ENCODE data around the gene MLC1.

Gene MLC1

DNA sequence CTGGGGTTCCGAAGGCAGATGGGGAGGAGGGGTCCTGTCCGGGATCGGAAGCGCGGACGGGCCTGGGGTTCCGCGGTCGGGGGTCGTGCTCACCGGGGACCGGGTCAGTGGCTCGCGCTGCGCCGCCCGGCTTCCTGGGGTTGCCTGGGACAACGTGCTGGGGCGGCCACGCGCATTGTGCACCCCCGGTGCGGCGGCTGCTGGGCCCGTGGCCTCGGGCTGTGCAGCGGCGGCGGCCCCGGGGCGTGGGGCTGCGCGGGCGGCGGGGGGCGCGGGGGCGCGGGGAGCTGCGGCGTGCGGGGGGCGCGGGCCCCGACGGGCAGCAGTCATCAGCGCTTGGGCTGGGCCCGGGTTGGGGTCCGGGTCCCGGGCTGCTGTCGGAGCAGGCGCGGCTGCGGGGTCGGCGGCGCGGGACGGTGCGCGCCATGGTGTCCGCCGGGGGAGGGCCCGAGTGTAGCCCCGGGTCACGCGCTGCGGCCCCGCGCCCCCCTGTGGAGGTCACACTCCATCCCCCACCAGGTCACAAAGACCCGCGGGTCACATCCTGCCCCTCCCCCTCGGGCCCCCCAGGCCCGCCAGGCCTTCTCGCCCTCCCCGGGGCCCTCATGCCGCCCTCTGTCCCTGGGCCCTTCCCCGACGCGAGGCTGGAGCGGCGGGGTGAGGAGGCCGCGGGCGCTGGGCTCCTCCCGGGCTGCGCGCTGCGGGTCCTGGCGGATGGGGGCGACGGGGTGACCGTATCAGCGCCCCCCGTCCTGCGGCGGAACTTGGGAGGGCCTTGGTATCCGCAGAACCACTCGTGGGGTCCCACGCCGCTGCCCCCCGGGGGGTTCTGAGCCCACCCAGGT lies 26.9 kb downstream of the MLC1 start, which contains the start of gene TTLL8:
TSS of gene TTLL8 (minus strand) at position 238 of the 845 bp plus-strand sequence.
- no peak for DNase-seq (ENCODE audit: low read depth in 2 of 2)

DNA sequence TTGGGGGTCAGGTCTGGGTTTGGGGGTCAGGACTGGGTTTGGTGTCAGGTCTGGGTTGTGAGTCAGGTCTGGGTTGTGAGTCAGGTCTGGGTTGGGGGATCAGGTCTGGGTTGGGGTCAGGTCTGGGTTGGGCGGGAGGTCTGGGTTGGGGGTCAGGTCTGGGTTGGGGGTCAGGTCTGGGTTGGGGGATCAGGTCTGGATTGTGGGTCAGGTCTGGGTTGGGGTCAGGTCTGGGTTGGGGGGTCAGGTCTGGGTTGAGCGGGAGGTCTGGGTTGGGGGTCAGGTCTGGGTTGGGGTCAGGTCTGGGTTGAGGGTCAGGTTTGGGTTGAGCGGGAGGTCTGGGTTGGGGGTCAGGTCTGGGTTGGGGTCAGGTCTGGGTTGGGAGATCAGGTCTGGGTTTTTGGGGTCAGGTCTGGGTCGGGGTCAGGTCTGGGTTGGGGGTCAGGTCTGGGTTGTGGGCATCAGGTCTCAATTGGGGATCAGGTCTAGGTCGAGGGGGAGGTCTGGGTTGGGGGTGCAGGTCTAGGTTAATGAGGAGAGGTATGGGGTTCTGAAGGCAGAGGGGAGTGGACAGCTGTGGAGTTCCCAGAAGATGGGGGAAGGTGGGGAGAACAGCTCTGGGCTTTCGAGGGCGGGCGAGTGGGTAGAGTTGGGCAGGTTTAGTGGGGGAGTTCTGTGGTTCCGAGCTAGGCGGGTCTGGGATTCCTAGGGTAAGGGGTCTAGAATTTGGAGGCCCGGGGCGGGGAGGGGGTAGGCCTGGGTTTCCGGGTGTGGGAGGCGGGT lies 27.8 kb downstream of the MLC1 start:
- no peak for DNase-seq (ENCODE audit: low read depth in 2 of 2)

- DNase-seq (ENCODE audit: low read depth in 2 of 2), result no peak
Measured at GRCh38 chr22:50056214-50056972, 28.8 kb downstream of the MLC1 start.

DNA sequence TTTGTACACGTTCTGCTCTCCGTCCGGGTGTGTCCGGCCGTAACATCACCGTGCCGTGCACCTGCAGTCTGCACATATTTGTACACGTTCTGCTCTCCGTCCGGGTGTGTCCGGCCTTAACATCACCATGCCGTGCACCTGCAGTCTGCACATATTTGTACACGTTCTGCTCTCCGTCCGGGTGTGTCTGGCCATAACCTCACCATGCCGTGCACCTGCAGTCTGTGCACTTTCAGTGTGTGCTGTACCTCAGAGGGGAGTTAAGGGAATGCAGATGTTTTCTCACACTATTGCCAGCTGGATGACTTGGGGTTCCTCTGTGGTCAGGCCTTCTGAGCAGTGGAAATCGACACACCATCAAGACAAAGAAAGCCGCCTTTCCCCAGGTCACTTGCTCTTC lies 31.4 kb downstream of the MLC1 start:
- DNase-seq (ENCODE audit: low read depth in 2 of 2), result no peak

GRCh38 chr22:50051930-50052329 lies 33.3 kb downstream of the MLC1 start:
- DNase-seq (ENCODE audit: low read depth in 2 of 2), result no peak

DNA sequence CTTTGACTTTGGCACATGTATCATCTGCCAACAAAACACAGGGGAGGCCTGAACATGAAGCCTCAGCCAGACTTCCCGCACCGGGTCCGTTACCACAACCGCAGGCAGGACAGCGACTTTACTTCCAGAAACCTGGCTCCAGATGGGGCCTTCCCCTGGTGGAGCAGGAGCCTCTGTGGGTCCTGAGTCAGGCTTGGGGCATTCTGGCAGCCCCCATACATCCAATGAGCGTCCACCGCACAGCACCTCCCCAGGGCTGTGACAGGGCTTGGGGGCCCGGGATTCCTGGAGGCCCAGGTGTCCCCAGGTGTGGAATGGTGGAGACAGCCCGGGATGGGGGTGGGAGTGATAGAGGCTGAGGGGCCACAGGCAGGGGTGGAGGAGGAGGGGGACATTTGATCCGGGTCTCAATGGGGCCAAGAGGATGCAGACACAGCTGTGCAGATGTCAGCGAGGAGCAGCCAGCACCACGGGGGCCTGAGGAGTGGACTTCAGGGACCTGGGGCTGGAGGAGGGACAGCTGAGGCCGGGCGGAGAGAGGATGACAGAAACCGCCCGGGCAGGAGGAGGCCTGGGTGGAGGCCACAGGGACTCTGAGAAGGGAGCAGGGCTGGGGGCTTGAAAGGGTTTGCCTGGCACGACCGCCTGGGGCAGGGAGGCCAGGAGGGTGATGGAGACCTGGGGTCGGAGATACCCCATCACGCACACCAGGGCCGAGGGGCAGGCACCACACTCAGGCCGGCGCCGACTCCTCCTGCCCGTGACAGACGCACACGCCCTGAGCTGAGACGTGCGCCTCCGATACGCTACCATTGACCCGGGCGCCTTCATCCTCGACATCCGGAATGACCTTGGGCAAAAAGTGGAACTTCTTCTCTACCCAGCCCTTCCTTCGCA lies 35.7 kb downstream of the MLC1 start:
- DNase-seq (ENCODE audit: low read depth in 2 of 2), result no peak

- no peak for DNase-seq (ENCODE audit: low read depth in 2 of 2)
Measured at GRCh38 chr22:50048836-50049235, 36.4 kb downstream of the MLC1 start.

DNA sequence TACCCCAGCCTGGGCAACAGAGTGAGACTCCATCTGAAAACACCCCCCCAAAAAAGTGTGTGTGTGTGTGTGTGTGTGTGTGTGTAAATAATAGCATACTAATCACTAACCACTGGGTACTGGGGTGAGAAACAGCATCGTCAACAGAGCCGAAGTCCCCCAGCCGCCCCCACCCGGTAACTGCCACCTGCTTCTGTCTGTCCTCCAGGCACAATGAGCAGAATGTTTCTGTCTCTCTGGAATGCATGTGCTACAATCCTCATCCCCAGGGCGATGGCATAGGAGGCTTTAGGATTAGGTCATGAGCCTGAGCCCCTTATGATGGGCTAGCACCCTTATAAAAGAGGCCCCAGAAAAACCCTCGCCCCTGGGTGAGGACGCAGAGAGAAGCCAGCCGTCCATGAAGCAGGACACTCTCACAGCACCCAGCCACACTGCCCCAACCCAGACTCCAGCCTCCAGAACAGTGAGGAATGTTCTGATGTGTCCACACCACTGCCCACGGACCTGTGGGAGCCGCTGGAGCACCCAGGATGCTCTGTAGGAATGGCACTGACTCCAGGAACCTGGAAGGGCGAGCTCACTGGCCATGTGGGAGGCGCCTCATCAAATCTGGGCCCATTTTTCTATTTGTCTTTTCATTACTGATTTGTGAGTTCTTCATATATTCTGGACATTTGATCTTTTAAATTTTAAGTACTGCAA lies 37.0 kb downstream of the MLC1 start:
- DNase-seq (ENCODE audit: low read depth in 2 of 2), result no peak

GRCh38 chr22:50047346-50047745 lies 37.9 kb downstream of the MLC1 start:
- DNase-seq (ENCODE audit: low read depth in 2 of 2), result no peak

DNA sequence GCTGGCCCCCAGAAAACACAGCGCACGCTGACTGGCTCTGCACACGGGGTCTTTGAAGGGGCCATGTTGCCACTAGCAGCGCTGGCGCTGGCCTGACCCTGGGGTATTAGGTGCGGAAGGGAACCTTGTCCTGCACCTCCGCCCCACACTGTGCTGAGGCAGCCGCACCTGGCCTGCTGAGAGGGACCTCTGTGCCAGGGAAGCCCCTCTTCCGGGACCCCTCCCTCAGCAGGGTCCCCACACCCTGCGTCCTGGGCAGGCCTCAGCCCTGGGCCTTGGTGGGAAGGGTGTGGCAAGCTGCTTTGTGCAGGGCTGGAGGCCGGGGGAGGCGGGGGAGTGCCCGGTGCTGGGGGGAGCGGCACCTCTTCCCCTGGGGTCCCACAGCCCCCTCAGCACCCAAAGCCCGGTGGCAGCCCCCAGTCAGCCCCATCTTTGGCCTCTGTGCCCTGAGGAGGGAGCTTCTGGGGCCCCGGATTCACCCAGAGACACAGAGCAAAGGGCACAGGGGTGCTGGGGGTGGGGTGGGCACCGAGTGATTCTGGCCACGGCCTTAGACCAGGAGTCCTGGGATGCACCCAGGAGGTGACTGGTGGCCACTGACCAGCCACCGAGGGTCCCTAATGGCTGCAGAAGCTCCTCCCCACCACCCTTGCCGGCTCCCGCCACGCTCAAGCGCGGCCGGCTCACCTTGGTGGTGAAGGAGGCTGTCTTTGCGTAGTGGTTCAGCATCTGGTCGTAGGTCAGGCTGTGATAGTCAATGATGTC lies 38.6 kb downstream of the MLC1 start:
- no peak for DNase-seq (ENCODE audit: low read depth in 2 of 2)

GRCh38 chr22:50046019-50046415 lies 39.2 kb downstream of the MLC1 start:
- DNase-seq (ENCODE audit: low read depth in 2 of 2), result no peak

GRCh38 chr22:50045211-50046018 lies 39.8 kb downstream of the MLC1 start:
- no peak for DNase-seq (ENCODE audit: low read depth in 2 of 2)

GRCh38 chr22:50044485-50045118 lies 40.6 kb downstream of the MLC1 start:
- DNase-seq (ENCODE audit: low read depth in 2 of 2), result no peak

DNA sequence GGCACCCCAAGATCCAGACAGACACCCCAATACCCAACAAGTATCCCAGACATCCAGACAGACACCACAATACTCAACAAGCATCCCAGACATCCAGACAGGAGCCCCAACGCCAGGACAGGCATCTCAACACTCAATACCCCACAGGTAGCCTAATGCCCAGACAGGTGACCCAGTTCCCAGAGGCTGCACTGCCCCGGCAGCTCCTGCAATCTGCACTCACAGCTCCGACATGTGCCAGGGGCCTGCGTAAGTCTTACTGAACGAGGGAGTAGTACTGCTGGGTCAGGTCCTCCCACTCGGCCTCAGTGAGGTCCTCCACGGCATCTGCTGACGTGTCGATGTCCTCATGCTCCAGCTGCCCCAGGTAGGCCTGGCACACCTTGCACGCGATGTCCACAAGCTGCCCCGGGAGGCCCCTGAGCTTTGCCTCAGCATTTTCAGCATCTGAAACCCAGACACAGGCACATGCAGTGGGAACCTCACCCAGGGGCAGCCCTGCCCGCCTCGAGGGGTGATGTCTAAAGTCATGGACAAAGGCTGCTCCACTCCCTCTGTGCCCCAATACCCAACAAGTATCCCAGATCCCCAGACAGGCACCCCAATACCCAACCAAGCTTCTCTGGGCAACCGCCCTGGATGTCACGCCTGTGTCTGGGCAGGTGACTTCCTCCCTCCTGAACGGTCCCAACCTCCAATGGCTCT lies 43.7 kb downstream of the MLC1 start:
- DNase-seq (ENCODE audit: low read depth in 2 of 2), result no peak

GRCh38 chr22:50040717-50041116 lies 44.5 kb downstream of the MLC1 start:
- no peak for DNase-seq (ENCODE audit: low read depth in 2 of 2)

- no peak for DNase-seq (ENCODE audit: low read depth in 2 of 2)
Measured at GRCh38 chr22:50039669-50040443, 45.4 kb downstream of the MLC1 start.

Measured in activated CD8-positive, alpha-beta memory T cell treated with anti-CD3 and anti-CD28 coated beads for 4 hours (primary cell).